Activated CD4-positive, alpha-beta T cell treated with anti-CD3 and anti-CD28 coated beads, Interleukin-2, amount 50 U/mL, for 1 hour (primary cell): ENCODE data around the gene DPH7.
"Not testable (repeated sequence)": the region's sequence is repeated elsewhere in the genome, so short reads cannot be mapped to it uniquely, and the experiment has no call there.

ENCODE experiments used
- DNase-seq: peaks from one replicate; pipeline ENCODE4 v3.0.0-alpha.2; 2020

Gene DPH7

DNA sequence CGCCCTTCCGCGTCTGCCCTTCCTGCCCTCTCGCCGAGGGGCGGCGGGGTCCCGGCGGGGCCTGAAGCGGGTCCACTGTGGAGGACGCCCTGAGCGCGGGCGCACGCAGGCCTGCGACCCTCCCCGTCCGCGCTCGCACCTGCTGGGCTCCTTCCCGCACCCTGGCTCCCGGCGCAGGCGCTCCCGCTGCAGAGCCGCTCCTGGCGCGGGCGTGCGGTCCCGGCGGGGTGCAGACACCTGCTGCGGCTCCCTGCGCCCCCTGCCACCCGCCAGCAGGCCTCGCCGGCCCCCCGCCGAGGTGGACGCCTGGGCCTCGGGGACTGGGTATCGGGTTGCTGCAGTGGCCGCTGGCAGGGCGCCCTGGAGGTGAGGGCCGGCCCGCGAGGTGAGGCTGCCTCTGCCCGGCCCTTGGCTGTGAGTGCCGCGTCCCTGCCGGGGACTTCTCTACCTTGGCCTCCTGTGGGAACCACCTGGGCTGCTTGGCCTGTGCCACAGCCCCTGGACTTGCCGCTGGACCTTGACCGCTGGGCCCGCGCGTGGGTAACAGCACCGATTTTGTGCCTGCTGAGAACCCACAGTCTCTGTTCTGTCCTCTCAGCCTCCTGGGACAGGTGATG lies 27.4 kb upstream of the DPH7 start:
- DNase-seq = no peak

GRCh38 chr9:137605121-137606004 lies 26.6 kb upstream of the DPH7 start, which contains the start of gene ARRDC1:
Gene ARRDC1 (plus strand): TSS chr9:137605686. CDS start chr9:137605718, 32 bp downstream.
- DNase-seq = peak; percentile 91

DNA sequence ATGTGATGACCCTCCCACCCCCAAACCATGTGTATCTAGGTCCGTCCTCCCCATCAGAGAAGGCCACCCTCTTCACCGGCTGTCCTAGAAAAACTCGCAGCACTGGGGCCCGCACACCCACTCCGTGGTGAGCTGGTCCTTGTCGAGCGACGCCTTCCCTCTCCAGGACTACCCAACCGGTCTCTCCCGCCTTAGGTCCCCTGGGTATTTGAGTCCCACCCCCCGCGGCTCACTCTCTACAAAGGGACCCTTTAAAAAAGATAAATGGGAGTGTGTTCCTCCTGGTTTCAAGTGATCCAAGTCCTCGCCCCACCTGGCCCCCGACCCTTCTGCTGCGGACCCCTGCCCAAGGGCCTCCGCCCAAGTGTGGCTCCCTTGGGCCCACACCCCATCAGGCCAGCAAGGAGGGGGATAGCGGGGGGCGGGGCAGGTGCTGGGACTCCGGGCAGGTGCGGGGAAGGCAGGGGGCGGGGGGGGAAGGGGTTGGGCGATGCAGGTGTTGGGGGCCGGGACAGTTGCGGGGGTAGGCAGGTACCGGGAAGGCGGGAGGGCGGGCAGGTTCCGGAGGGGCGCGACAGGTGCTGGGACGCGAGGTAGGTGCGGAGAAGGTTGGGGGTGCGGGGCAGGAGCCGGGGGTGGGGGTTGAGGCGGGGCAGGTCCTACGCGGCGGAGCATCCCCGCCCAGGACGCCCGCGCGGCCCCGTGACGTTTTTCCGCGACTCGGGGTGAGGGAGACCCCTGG lies 25.8 kb upstream of the DPH7 start:
- DNase-seq = no peak

DNA sequence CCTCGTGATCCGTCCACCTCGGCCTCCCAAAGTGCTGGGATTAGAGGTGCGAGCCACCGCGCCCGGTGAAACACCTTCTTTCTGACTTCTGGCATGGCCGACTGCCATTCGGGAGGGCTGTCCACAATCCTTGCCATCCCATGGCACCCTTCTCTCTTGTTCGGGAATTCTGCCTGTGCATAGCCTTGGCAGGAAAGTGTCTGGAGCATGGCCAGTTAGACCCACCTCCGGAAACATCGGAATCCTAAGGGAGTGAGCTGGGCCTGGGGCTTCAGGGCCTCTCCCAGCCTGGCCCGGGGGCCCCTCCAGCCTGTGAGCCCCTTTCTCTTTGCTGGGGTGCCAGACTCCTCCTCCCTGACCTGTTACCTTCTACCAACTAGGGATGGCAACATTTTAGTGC lies 25.2 kb upstream of the DPH7 start:
- DNase-seq = no peak

DNA sequence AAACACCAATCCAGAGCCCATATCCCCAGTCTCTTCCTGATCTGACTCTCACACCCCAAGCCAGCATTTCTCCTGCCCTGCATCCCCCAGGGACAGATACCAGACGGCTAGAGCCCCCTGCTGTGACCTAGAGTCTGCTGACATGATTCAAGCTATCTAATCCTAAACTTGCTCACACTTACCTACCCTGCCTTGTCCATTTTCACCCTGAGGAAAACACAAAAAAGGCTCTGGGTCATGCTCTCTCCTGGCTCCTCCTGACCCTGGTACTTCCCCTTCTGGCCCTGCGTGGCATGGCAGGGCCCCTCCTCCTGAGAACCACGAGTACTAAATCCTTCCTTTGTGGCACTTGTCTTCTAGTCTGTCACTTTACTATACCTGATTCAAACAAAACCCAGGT lies 23.9 kb upstream of the DPH7 start:
- DNase-seq = no peak

DNA sequence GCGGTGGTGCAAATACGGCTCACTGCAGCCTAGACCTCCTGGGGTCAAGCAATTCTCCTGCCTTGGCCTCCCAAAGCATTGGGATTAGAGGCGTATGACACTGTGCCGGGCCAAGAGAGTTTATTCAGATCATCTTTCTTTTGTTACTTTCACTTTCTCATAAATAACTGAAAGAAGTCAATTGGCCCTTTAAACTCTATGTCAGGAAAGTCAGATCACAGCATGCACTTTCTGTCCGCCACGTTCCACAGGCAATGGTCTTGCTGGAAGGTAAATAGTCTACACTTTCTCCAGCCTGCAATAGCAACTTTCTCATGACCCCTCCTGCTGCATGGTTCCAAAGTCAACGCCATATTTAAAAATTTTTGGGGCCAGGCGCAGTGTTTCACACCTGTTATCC lies 20.2 kb upstream of the DPH7 start:
- no peak for DNase-seq

DNA sequence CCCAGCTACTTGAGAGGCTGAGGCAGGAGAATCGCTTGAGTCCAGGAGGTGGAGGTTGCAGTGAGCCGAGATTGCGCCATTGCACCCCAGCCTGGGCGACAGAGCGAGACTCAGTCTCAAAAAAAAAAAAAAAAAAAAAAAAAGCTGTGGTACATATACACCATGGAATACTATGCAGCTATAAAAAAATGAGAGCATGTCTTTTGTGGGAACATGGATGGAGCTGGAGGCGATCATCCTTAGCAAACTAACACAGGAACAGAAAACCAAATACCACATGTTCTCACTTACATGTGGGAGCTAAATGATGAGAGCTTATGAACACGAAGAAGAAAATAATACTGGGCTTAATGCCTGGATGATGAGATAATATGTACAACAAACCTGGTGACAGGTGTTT lies 17.9 kb upstream of the DPH7 start:
- not testable (repeated sequence) for DNase-seq

DNA sequence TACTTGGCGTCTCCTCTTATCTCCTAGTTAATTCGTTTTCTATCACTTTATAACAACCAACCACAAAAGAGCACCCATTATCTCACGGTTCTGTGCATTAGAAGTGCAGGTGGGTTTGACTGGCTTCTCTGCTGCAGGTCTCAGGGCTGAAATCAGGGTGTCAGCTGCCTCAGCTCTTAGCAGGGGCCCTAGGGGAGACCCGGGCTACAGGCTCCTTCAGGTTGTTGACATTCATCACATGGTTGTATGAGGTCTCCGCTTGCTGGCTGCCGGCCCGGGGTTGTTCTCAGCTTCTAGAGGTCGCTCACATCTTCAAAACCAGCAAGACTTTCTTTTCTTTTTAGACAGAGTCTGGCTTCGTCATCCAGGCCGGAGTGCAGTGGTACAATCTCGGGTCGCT lies 14.5 kb upstream of the DPH7 start:
- DNase-seq = no peak

GRCh38 chr9:137592767-137593166 lies 14.0 kb upstream of the DPH7 start:
- no peak for DNase-seq

- DNase-seq = peak; percentile 88
Measured at GRCh38 chr9:137590469-137591383, 12.0 kb upstream of the DPH7 start, which contains the start of gene ZMYND19. Gene ZMYND19 (minus strand): TSS chr9:137590512. CDS start chr9:137590263, 249 bp downstream.

DNA sequence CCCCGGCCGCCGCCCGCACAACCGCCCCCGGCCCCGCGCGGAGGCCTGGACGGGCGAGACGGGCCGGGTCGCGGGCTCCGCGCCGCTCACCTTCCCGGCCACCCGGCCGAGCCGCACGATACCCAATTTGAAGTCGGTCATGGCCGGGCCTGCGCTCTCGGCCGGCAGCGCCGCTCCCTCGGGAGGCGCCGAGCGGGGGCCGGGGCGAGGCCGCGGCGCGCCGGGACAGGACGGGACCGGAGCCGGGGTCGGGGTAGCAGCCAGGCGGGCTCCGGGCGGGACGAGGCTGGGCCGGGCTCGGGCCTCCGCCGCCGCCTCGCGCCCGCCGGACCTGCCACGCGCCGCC lies 11.4 kb upstream of the DPH7 start:
- no peak for DNase-seq

DNA sequence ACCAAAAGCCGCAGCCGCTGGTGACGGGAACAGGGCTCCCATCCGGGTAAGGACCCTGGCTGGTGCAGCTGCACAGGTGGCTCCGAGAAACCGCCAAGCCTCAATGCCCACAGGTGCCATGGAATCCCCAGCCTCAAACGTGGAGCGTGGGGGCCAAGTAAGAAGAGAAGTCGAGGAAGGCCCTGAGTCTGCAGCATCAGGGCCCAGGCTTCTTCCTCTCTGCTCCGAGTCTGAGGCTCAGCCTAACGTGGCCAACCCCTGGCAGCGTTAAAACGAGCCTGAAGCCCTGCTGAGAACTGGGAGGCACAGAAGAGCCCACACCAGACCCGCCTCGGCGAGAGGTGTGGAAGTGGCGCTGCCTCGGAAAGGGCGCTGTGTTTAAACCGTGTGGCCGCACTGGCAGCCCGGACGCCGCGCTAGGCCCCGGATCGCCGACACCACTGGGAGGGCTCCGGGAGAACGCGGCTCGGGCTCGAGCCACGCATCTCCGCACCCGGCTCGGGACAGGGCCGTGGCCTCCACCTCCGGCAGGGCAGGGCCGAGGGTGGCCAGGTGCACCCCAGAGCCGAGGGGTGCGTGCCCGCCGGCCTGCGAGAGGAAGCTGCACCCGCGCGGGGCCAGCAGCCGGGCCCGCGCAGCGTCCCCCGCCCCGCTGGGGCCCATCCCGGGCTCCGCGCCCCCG lies 10.9 kb upstream of the DPH7 start:
- peak; percentile 8 for DNase-seq

- no peak for DNase-seq
Measured at GRCh38 chr9:137588891-137589290, 10.2 kb upstream of the DPH7 start.

DNA sequence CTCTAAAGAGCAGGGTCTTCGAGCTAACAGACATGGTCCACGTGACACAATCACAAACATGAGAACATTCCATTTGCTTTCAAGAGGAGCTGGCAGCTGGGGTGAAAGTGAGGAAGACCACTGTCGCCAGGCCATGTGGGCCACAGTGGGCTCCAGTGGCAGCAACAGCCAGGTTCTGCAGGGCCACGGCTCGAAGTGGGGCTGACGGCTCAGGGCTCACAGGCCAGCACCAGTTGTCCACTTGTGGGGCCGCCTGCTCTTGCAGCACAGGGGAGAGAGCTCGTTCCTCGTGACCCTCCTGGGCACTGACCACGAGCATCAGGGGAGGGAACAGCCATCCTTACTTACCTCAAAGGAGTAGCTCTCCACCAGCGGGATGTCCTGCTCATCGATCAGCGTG lies 9.6 kb upstream of the DPH7 start:
- no peak for DNase-seq

- DNase-seq = no peak
Measured at GRCh38 chr9:137586854-137587253, 8.1 kb upstream of the DPH7 start.

DNA sequence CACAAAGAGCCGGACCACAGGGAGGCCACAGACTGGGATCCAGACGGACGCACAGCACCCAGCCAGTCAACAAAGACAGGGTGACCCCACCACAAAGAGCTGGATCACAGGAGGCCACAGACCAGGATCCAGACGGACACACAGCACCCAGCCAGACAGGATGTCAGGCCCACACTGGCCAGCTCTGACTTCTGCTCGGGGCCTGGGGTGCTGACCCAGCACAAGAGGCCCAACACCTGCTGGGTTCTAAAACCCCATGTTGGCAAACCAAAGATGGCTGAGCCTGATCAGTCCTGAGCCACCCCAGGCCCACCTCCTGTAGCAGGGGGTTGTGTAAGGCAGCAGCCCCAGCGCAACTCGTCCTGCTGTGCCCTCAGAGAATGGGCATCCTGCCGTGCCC lies 5.2 kb upstream of the DPH7 start:
- DNase-seq = no peak

DNA sequence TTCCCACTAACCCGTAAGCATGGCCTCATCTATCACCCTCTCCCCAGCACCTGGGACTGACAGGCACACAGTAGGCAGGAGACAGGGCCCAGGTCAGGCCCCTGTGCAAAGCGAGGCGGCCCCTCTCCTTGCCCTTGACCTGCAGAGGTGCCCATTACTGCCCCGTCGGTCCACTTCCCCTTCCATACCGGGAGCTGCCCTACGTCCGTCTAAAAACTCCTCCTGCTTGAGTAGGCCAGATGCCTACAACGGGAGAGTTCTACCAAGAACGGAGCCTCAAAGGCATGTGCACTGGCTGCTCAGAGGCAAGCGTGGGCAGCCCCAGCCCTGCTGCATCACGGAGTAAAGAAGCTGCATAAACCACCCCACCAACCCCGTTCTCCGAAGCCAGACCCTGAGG lies 4.6 kb upstream of the DPH7 start:
- DNase-seq = no peak

DNA sequence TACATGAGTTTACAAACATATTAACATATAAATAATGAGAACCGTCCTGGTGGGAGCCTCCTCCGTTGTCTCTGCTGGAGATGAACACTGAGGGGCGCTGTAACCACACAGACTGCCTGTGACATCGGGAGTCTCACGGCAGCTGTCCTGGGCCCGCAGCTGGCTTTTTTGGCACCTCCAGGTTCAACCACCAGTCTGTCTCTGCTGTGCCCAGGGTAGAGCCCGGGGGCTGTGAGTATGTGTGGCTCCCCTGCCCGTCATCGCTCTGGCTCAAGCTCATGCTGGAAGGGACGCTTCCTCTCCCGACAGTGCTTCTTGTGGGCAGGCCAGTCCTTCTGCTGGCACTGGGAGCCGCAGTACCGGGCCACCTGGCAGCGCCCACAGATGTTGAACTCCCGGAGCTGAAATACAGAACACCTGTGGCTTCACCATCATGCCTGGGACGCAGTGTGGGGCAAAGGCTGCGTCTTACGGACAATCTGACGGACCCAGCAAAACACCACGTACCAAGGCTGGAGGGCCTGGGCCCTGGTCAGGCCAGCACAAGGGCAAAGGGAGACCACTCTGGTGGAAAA lies 3.6 kb upstream of the DPH7 start:
- no peak for DNase-seq

GRCh38 chr9:137581361-137582285 lies 2.9 kb upstream of the DPH7 start:
- DNase-seq = no peak

GRCh38 chr9:137580954-137581322 lies 2.2 kb upstream of the DPH7 start:
- no peak for DNase-seq
